ENCODE data around the gene RWDD3.

Gene RWDD3

DNA sequence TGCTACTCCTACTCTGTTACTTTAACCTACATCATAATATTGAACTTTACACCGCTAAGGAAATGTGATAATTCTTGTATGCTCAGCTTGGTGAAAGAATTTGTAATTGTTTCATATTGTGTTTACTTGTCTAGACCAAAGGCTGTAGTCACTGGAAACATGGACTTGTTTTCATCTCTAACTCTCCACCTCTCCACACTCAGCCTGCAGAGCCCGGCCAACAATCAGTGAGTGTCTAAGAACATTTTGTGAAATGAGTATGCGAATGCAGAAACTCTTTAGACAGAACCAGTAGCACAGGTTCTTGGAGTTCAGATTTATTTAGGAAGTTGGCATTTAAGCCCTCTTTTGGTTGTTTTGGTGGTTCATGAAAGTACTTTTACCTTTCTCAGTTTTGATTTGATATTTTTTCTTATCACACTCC, 3.2 kb upstream of the RWDD3 start:
- no peak for DNase-seq

- no peak for DNase-seq
Measured at GRCh38 chr1:95232646-95233318, 1.2 kb upstream of the RWDD3 start.

DNA sequence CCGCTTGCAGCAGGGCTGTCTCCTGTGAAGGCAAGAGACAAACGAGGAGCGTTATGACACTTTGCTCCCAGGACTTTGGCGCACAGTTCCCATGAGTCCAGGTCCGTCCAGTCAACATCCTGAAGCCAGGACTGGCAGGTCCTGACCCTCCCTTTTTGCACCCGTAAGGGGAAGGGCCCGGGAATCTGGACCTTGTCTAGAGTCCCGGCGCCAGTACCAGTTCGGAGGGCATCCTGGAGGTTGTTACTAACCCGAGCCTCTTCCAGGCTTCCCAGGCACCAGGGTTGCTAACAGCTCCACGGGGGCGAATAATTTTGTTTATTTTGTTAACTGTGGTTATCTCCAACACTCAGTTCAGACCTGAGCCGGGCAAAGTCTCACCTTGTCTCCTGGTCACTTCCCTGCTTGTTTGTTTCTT, 682 bp upstream of the RWDD3 start:
- DNase-seq, result no peak

GRCh38 chr1:95236784-95237575, 3.0 kb downstream of the RWDD3 start:
- DNase-seq, result no peak

DNA sequence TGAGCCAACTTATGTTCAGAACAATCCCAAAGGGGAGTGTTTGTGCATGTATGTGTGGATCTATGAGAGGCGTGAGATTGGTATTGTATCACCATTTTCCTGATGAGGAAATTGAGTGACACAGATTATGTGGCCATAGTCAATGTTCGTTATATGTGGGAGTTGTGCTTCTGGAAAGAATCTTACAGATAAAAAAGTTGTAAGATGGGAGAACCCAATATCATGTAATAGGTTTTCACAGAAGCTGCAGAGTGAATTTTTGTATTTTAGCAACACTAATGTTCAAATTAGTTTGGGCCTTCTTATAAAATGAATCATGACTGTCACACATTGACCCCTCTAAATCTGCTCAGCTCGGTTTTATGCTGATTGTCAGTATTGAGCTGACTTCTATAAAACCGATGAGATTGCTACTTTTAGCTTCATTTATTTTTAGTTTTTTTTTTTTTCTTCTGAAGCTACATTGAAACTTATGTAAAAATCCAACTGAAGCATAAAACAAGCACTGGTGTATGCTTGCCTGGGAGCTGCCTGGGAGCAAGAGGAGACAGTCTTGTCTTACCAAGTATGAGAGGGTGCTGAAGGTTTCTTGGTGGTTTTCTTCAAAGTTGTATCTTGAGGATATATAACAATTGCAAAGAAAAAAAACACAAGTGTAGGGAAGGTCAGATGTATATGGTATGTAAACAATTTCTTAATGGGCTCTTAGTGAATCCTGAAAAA, 4.1 kb downstream of the RWDD3 start:
- no peak for DNase-seq

- DNase-seq, result no peak
Measured at GRCh38 chr1:95245029-95245428, 11.0 kb downstream of the RWDD3 start.

- DNase-seq, result no peak
Measured at GRCh38 chr1:95246511-95246910, 12.5 kb downstream of the RWDD3 start.

- no peak for DNase-seq
Measured at GRCh38 chr1:95247607-95248006, 13.6 kb downstream of the RWDD3 start.

- DNase-seq, result no peak
Measured at GRCh38 chr1:95249916-95250315, 15.9 kb downstream of the RWDD3 start.

GRCh38 chr1:95252422-95252821, 18.4 kb downstream of the RWDD3 start:
- no peak for DNase-seq

GRCh38 chr1:95254959-95255358, 20.9 kb downstream of the RWDD3 start:
- no peak for DNase-seq

GRCh38 chr1:95255826-95256225, 21.8 kb downstream of the RWDD3 start:
- DNase-seq, result no peak

DNA sequence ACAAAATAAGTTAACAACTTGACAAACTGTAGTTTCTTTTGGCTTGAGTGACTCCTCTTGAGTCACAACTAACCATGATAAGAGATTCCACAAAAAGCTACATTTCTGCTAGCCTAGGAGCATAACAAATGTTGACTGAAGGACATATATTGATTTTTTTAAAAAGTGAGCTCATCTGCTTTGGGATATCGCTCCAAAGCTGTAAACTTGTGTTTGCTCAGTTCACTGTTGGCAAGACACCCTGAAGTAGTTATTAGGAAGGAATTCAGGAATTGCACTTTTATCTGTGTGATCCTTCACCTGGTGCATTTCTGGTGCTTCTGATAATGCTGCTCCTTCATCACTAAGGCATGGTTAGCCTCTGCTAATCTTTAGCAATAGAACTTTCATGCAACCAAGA, 23.7 kb downstream of the RWDD3 start:
- DNase-seq, result no peak

GRCh38 chr1:95259245-95259644, 25.2 kb downstream of the RWDD3 start:
- no peak for DNase-seq

DNA sequence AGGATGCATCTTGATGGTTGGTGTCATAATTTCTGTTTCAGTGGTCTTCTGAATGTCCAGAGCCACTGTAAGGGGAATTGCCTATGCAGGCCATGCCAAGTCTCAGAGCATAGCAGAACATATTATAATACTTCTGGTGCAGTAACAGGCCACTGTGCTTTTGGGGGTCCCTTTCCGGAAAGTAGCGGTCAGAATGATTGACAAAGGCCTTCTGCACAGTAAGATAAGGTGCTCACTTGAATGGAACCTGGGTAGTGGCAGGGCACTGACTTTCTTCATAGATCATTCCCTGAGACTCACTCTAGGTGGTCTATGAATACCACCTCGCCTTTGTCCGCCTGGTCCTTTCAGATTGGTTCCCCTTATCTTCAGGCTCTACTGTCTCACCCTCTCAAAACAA, 28.9 kb downstream of the RWDD3 start:
- no peak for DNase-seq

- DNase-seq, result no peak
Measured at GRCh38 chr1:95263450-95263849, 29.4 kb downstream of the RWDD3 start.

- DNase-seq, result no peak
Measured at GRCh38 chr1:95265106-95265505, 31.1 kb downstream of the RWDD3 start.

- no peak for DNase-seq
Measured at GRCh38 chr1:95276429-95276828, 42.4 kb downstream of the RWDD3 start.

DNA sequence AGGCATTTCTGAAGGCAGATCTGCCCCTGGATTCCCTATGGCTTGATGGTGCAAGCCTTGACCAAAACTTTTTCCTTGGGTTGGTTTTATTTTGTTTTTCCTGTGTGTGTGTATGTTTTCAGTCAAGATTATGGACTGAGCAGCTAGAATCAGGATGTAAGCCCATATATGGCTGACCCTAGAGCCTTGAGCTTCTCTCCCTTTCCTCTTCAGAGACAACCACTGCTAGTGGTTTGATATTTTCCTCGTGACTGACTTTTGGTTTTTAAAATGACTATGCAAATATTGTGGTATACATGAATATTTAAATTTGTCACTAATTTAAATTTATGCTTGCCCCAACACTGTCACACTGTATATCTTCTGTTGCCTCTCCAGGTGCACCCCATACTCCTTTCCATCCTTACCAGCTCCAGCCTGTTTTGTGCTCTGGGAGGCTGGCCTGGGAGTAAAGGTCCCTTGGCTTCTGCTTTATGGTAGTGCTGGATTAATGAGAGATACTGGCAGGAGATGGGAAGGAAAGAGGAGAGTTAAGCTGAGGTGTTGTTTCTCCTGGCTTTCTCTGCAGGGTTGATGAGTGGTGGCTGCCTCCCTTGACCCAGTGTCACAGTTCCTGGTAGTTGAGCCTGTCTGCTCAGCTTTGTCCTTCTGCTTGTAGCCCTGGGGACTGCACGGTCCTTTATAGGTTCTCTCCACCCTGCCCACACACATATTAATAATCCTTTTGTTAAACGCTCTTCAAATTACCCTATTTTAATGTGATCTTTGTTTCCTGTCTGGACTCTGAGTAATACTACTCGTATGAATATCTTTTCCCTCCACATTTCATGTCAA, 44.4 kb downstream of the RWDD3 start:
- DNase-seq, result no peak

GRCh38 chr1:95281781-95282517, 47.9 kb downstream of the RWDD3 start:
- no peak for DNase-seq

GRCh38 chr1:95282518-95282895, 48.5 kb downstream of the RWDD3 start:
- DNase-seq, result no peak

- DNase-seq, result no peak
Measured at GRCh38 chr1:95284420-95284819, 50.4 kb downstream of the RWDD3 start.
